ENCODE measurements around the gene RCBTB1.
"Not testable (repeated sequence)": the region's sequence is repeated elsewhere in the genome, so short reads cannot be mapped to it uniquely, and the experiment has no call there.

RCBTB1 gene

DNA sequence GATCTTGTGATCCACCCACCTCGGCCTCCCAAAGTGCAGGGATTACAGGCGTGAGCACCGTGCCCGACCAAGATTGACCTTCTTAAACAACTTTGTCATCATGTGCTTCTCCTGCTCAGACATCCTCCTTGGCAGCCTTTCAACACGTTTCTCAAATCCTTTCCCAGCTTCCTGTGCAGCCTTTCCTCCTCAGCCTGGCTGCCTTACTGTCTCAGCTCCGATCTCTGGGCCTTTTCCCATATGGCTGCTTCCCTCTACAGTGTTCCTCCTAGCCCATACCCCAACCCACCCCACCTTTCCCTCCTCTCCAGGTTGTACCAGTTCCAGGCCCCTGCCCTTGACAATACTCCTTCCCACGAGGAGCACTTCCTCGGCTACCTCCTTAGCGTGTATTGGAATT, 82.4 kb downstream of the RCBTB1 start:
- no peak for DNase-seq

DNA sequence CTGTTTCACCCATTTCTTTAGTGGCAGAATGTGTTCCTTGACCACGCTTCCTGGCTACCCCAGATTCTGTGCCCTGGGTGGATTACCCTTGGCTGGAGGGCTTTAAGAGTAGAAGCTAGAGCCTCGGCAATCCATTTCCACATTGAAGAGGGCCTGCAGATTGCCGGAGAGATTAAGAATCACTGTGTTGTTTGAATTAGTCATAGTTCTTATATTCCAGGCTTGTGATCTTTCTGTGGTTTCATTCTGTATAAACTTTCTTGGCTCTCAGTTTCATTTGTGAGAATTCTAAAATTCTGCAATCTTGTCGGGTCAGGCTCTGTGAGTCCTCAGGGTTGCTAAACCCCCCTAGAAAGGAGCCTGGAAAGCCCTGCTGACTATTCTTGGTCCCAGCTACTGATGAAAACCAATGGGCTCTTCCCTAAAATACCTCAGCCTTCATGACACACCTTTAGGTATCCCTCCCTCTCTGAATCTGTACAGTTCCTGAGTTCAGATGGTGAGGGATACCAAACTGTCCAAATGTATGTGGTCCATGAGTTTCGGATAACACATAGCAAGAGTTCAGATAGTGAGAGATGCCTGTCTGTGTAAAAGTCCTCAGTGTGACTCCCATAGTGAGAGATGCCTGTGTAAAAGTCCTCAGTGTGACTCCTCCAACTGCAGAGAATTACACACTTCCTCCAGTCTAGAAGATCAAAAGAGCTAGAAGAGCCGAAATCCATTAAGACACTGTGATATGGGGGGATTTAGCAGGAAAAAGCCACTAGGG, 85.3 kb downstream of the RCBTB1 start:
- DNase-seq, result no peak

DNA sequence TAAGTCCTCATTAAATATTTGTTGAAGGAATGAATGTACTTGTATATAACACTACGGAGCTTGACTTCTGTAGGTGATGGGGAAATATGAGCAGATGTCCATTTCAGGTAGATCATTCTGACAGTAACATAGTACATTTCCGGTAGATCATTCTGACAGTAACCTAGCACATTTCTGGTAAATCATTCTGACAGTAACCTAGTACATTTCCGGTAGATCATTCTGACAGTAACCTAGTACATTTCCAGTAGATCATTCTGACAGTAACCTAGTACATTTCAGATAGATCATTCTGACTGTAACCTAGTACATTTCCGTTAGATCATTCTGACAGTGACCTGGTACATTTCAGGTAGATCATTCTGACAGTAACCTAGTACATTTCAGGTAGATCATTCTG, 87.2 kb downstream of the RCBTB1 start:
- DNase-seq, result no peak

DNA sequence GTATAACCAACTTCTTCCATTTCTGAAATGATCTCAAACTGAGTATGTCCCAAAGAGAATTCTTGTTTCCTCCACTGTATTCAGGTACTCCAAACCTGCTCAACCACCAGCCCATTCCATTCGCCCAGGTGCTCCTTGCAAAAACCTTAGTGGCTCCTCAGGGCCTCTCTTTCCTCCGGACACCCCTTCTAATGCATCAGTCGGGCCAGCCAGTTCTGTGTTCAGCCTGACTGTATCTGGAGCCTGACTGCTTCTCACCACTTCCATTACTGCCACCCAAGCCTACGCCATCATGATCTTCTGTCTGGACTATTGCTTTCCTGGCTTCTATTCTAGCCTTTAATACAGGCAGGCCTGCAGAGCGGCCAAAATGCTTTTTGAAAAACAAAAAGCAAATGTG, 88.1 kb downstream of the RCBTB1 start:
- DNase-seq, result no peak

DNA sequence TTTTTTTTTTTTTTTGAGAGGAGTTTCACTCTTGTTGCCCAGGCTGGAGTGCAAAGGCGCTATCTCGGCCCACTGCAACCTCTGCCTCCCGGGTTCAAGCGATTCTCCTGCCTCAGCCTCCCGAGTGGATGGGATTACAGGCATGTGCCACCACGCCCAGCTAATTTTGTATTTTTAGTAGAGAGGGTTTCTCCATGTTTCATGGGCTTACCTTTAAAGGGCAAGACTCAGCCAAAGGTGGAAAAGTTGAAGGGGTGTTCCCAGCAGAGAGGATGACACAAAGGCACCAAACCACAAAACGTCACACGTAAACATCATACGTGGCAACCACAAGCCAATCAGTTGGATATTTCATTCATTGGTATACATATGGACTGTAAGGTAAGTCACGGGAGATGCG, 88.5 kb downstream of the RCBTB1 start:
- not testable (repeated sequence) for DNase-seq

DNA sequence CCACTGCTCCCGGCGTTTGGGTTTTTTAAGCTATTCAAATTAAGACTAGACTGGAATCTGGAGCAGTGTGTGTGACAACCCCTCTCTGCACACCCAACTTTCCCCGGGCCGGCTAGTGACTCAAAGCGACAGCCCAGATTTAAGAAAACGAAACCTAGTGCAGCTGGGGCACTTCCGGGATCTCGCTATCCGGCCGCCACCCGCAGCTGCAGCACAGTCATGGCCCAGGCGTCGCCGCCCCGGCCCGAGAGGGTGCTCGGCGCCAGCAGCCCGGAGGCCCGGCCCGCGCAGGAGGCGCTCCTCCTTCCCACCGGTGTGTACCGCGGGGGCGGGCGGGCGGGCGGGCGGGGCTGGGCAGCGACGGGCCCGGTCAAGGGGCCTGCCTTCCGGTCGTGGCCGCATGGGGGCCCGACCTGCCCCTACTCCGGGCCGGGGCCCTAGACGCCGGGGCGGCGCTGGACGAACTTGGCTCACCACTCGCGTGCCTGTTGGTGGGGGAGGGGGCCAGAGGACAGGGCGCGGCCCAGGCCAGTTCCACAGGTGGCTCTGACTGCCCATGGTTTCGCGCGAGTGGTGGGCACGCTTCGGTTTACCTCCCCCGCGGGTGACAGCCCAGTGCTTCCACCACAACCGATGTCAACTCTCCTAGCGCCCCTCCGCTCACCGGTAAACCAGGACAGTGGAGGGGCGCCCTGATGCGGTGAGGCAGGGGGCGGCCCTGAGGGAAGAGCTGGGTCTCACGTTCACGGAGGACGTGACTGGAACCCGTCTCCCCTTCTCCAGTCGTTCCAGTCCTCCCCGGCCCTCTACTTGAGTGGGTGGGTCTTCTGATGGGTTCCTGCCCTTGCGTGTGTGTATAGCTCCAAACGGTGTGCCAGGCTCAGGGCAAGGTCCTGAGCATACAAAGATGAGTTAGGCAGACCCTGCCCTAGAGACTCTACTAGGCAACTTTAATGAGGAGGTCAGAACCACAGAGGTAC, 89.3 kb downstream of the RCBTB1 start, which contains the start of gene PHF11:
TSS of gene PHF11 (plus strand) at position 171 of the 980 bp plus-strand sequence. CDS start at position 220, 49 bp downstream.
- DNase-seq, result peak; percentile 47

DNA sequence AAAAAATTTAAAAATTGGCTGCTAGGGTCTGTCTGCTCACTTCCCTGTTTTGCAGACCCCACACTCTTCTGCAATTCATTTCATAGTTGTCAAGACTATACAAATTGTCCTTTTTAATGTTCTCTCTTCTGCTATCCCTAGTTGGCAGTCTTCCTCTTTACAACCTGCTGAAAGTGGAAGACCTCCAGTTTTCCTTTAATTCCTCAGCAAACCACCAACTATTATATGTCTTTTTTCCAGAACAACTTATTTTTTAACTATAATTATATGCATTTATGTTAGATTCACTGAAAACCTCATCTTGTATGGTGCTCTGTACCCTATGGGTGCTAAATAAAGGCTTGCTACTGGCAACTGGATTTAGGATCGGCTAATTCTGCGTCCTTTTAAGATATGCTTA, 90.7 kb downstream of the RCBTB1 start:
- DNase-seq, result peak; percentile 14

DNA sequence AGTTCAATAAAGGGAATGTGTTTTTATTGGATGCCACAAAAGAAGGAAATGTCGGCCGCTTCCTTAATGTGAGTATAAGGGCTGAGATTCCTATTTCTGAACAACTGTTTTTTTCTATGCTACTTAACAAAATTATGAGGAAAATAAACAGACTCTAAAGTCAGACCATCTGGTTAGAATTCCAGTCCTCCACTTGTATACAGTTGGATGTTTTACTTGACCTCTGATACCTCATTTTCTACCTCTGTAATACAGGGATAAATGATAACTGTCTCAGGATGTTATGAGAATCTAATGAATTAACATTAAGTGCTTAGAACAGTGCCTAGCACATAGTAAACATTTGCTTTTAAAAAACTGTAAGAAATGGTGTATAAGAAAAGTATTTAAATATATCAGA, 96.8 kb downstream of the RCBTB1 start:
- DNase-seq, result no peak
